Esophagus squamous epithelium (tissue), 5 donors: Measurements from ENCODE around the gene SLC6A13. TPM values are rescaled to one million over a fixed set of nuclear protein-coding genes. Genes with fewer than 3 reads are reported as not detected.

Experiments
- DNase-seq: peaks from one replicate; lab custom pipeline; 2025; lab: John Stamatoyannopoulos, UW
- H3K27ac ChIP-seq, 4 donors: fragments of 200-600 bp; sonication (generic); one replicate each; pipeline ENCODE4 v1.5.1; 2016 to 2019; ENCODE audit warnings: mild to moderate bottlenecking in 1 of 4
- H3K27me3 ChIP-seq, 4 donors: fragments of 200-600 bp; sonication (generic); 1 replicate in 3 of 4; 2 replicates in 1 of 4; pipeline versions ENCODE4 v1.5.1 to v1.6.0; 2017 to 2021; ENCODE audit warnings: antibody characterized with exemption in 1 of 4
- H3K36me3 ChIP-seq, 3 donors: fragments of 200-600 bp; sonication (generic); one replicate each; pipeline ENCODE4 v1.5.1; 2016 to 2019
- H3K4me1 ChIP-seq, 3 donors: fragments of 200-600 bp; sonication (generic); one replicate each; pipeline ENCODE4 v1.5.1; 2017 to 2019
- H3K4me3 ChIP-seq, 4 donors: fragments of 200-600 bp; sonication (generic); 1 replicate in 3 of 4; 2 replicates in 1 of 4; pipeline ENCODE4 v1.5.1; 2016 to 2019; ENCODE audit warnings: mild to moderate bottlenecking in 2 of 4, moderate library complexity in 1 of 4
- H3K9me3 ChIP-seq, 3 donors: fragments of 200-600 bp; sonication (generic); one replicate each; pipeline ENCODE4 v1.5.1; 2016 to 2019
- POLR2A ChIP-seq, 4 donors: fragments of 450-650 bp; IDR thresholded peaks; one replicate each; pipeline ENCODE4 v1.6.1; 2017; ENCODE audit warnings: antibody characterized with exemption in 4 of 4, mild to moderate bottlenecking in 4 of 4, moderate library complexity in 3 of 4
- WGBS, 2 donors: methylation state at CpG; one replicate each; pipeline ENCODE4 v1.1.5; 2018; 5-methylcytosine and 5-hydroxymethylcytosine counted together
- intact Hi-C: fragments of 100-400 bp; cut with DNase I; formaldehyde crosslinking; loops from one replicate; pipeline ENCODE4 v1.15.0; 2022
- total RNA-seq, 4 donors: library from RNA; depleted of rRNA; stranded (reverse); fragments of >200 nt; gene quantifications; one replicate each; pipeline ENCODE4 v1.1.0, GENCODE V29; 2016
- TF ChIP-seq, protein P1 (sequence below), 6 experiments: fragments of 450-650 bp in 4 of 6; fragments of 200-600 bp in 2 of 6; sonication (generic) in 2 of 6; IDR thresholded peaks; one replicate each; pipeline ENCODE4 v1.5.1; 2016 to 2019; ENCODE audit warnings: antibody characterized with exemption in 6 of 6, mild to moderate bottlenecking in 4 of 6, moderate library complexity in 4 of 6
- donor health status: DM: yes; HTN: yes; CAD: no.

The SLC6A13 gene
- total RNA-seq, 4 donors from 2014 or later, result not detected

DNA sequence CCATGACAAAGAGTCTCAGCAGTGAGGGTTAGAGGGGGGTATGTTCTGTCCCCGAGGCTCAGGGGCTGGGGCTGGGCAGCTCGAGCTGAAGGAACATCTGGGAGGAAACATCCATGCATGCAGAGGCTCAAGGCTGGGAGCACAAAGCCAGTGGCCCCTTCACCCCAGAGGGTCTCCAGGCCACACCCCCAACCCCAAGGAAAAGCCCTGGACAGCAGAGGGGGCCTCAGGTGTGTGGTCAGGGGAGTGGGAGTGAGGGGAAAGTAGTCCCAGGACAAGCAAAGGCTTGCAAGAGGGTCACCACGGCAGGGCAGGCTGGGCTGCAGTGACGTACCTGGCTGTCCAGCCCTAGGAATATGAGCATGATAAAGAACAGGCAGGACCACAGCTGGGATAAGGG lies 66.2 kb downstream of the SLC6A13 start:
- no peak for DNase-seq
- H3K4me3 ChIP-seq, result no peak overlapping the region
- intact Hi-C loops, result no loop called here
- WGBS, 2 donors, result 51 to 59% methylated on average over 4 of the region's 4 CpGs
- H3K36me3 ChIP-seq, result no peaks in the 10 kb centered on the region
- H3K9me3 ChIP-seq, result no peaks in the 10 kb centered on the region
- H3K27ac ChIP-seq, result no peak overlapping the region
- TF ChIP-seq POLR2A (IDR thresholded peaks at IDR 0.05), result no peak
- TF ChIP-seq, protein P1, sequence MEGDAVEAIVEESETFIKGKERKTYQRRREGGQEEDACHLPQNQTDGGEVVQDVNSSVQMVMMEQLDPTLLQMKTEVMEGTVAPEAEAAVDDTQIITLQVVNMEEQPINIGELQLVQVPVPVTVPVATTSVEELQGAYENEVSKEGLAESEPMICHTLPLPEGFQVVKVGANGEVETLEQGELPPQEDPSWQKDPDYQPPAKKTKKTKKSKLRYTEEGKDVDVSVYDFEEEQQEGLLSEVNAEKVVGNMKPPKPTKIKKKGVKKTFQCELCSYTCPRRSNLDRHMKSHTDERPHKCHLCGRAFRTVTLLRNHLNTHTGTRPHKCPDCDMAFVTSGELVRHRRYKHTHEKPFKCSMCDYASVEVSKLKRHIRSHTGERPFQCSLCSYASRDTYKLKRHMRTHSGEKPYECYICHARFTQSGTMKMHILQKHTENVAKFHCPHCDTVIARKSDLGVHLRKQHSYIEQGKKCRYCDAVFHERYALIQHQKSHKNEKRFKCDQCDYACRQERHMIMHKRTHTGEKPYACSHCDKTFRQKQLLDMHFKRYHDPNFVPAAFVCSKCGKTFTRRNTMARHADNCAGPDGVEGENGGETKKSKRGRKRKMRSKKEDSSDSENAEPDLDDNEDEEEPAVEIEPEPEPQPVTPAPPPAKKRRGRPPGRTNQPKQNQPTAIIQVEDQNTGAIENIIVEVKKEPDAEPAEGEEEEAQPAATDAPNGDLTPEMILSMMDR (IDR thresholded peaks at IDR 0.05), result no peak
- peaks cover 0 to 12% (median 0%) of the 10 kb centered on the region in 3 donors for H3K4me1 ChIP-seq
- H3K27me3 ChIP-seq, result peaks cover 0 to 91% (median 1%) of the 10 kb centered on the region in 4 donors

- 86 to 90% methylated on average over 9 to 12 of the region's 15 CpGs for WGBS, 2 donors
- Histone ChIP-seq H3K9me3 (no peaks in the 10 kb centered on the region), H3K4me1 (peaks cover 0 to 12% (median 0%) of the 10 kb centered on the region in 3 donors), H3K27ac (no peak overlapping the region), H3K36me3 (no peaks in the 10 kb centered on the region), H3K27me3 (peaks cover 0 to 90% (median 1%) of the 10 kb centered on the region in 4 donors), H3K4me3 (no peak overlapping the region)
- DNase-seq, result no peak
- TF ChIP-seq, protein P1 (IDR thresholded peaks at IDR 0.05), result no peak
- TF ChIP-seq POLR2A (IDR thresholded peaks at IDR 0.05), result no peak
- intact Hi-C loops, result no loop called here
These were observed 66.7 kb downstream of the SLC6A13 start for GRCh38 chr12:195951-196350.

GRCh38 chr12:195156-195555 lies 67.5 kb downstream of the SLC6A13 start:
- Histone ChIP-seq H3K4me1 (peaks cover 0 to 12% (median 0%) of the 10 kb centered on the region in 3 donors), H3K27me3 (peaks cover 0 to 90% (median 1%) of the 10 kb centered on the region in 4 donors), H3K36me3 (no peaks in the 10 kb centered on the region), H3K9me3 (no peaks in the 10 kb centered on the region), H3K27ac (no peak overlapping the region), H3K4me3 (no peak overlapping the region)
- TF ChIP-seq POLR2A (IDR thresholded peaks at IDR 0.05), result no peak
- TF ChIP-seq, protein P1 (IDR thresholded peaks at IDR 0.05), result no peak
- DNase-seq, result no peak
- intact Hi-C loops, result no loop called here
- WGBS, 2 donors, result 60 to 67% methylated on average over 4 to 5 of the region's 5 CpGs

GRCh38 chr12:194276-194675 lies 68.4 kb downstream of the SLC6A13 start:
- no peaks in the 10 kb centered on the region for H3K9me3 ChIP-seq
- H3K4me1 ChIP-seq, result peaks cover 3 to 10% (median 4%) of the 10 kb centered on the region in 3 donors
- TF ChIP-seq, protein P1 (IDR thresholded peaks at IDR 0.05), result no peak
- TF ChIP-seq POLR2A (IDR thresholded peaks at IDR 0.05), result no peak
- 29 to 88% methylated on average over 1 to 5 of the region's 7 CpGs for WGBS, 2 donors
- no peaks in the 10 kb centered on the region for H3K36me3 ChIP-seq
- peaks cover 0 to 95% (median 1%) of the 10 kb centered on the region in 4 donors for H3K27me3 ChIP-seq
- no peak for DNase-seq
- H3K27ac ChIP-seq, result no peak overlapping the region
- intact Hi-C loops, result no loop called here
- H3K4me3 ChIP-seq, result no peak overlapping the region

GRCh38 chr12:193261-193660 lies 69.4 kb downstream of the SLC6A13 start:
- no peak overlapping the region for H3K27ac ChIP-seq
- no peaks in the 10 kb centered on the region for H3K9me3 ChIP-seq
- no peaks in the 10 kb centered on the region for H3K36me3 ChIP-seq
- 42 to 48% methylated on average over 7 to 8 of the region's 10 CpGs for WGBS, 2 donors
- DNase-seq, result no peak
- TF ChIP-seq, protein P1 (IDR thresholded peaks at IDR 0.05), result no peak
- TF ChIP-seq POLR2A (IDR thresholded peaks at IDR 0.05), result no peak
- H3K4me1 ChIP-seq, result peaks cover 8 to 13% (median 11%) of the 10 kb centered on the region in 3 donors
- intact Hi-C loops, result no loop called here
- H3K27me3 ChIP-seq, result peaks cover 0 to 95% (median 1%) of the 10 kb centered on the region in 4 donors
- no peak overlapping the region for H3K4me3 ChIP-seq
